Pancreas (tissue), 10 donors: ENCODE results near the gene FADD. TPM values are rescaled to one million over a fixed set of nuclear protein-coding genes. Genes with fewer than 3 reads are reported as not detected.

Experiments
- ATAC-seq, 4 donors: fragments of 200-7000 bp; cut with Tn5 transposase; one replicate each; pipeline versions ENCODE4 v1.8.0 to v1.9.1; 2020; ENCODE audit warnings: mild to moderate bottlenecking in 4 of 4, moderate library complexity in 4 of 4
- DNase-seq, 6 donors: peaks; one replicate each; pipeline ENCODE4 v3.0.0-alpha.2; 2020
- FAIRE-seq: peaks from 2 replicates; lab custom pipeline; 2012; peaks lifted over from hg19 to GRCh38; lab: Jason Lieb, UNC
- H3K27ac ChIP-seq, 4 donors: fragments of 200-600 bp; sonication (generic); 1 replicate in 3 of 4; 2 replicates in 1 of 4; pipeline versions ENCODE4 v1.5.0 to v1.8.0; 2020
- H3K27me3 ChIP-seq, 4 donors: fragments of 200-600 bp; one replicate each; pipeline ENCODE4 v1.8.0; 2021
- H3K36me3 ChIP-seq, 3 donors: fragments of 200-600 bp; sonication (generic) in 1 of 3; one replicate each; pipeline versions ENCODE4 v1.5.0 to v1.8.0; 2020 to 2021
- H3K4me1 ChIP-seq, 3 donors: fragments of 200-600 bp; one replicate each; pipeline ENCODE4 v1.8.0; 2021
- H3K4me3 ChIP-seq, 4 donors: fragments of 200-600 bp; sonication (generic) in 2 of 4; one replicate each; pipeline versions ENCODE4 v1.5.0 to v1.8.0; 2020 to 2021
- H3K9me3 ChIP-seq, 4 donors: fragments of 200-600 bp; one replicate each; pipeline ENCODE4 v1.8.0; 2021
- CTCF ChIP-seq, 4 donors: fragments of 200-600 bp; sonication (generic) in 3 of 4; IDR thresholded peaks; one replicate each; pipeline versions ENCODE4 v1.5.0 to v1.8.0; 2021; ENCODE audit warnings: antibody characterized with exemption in 4 of 4
- WGBS, 2 donors: extraction: QIAGEN DNeasy Blood & Tissue Kit; methylation state at CpG; one replicate each; pipeline ENCODE4 v1.1.7; 2013; 5-methylcytosine and 5-hydroxymethylcytosine counted together
- intact Hi-C, 3 donors: fragments of 100-400 bp; cut with DNase I; formaldehyde crosslinking; loops; one replicate each; pipeline versions ENCODE4 v1.11.1 to v1.14.2; 2022
- polyA plus RNA-seq, 2 donors: library from polyadenylated mRNA; stranded (reverse); fragments of 200-250 nt; gene quantifications; one replicate each; pipeline ENCODE4 v1.2.3, GENCODE V29; 2013
- total RNA-seq, 6 donors: library from RNA; stranded (reverse); fragmentation: NEBNext Ultra II Directional in 4 of 6; extraction: Animal tissue kit (Norgen Biotek cat#: 25700) in 4 of 6; gene quantifications; one replicate each; pipeline versions ENCODE4 v1.2.1 to v1.2.4, GENCODE V29; 2021 to 2023
- donor health status: healthy with polysubstance abuse.
- donor health status: DM: no; HTN: no; CAD: no; lungs with moderate emphysema.
- donor health status: DM: no; HTN: no; CAD: no.
- donor health status: control.
- donor health status: control.
- donor health status: Bipolar disorder and iron deficiency.
- donor health status: DM: yes; HTN: yes; CAD: no.
- donor health status: DM: no; HTN: no; CAD: no.
- donor health status: DM: no; HTN: no; CAD: no.
- donor health status: DM: yes; HTN: yes; CAD: no.

FADD gene
- 10 to 100 TPM in 1 of 6 donors, 1 to 10 TPM in 5; 5.1 to 11.6 (median 7.6) TPM for total RNA-seq
- polyA plus RNA-seq = 1 to 10 TPM; 5.5 to 8.2 TPM

- intact Hi-C loops = no loop called here
- H3K36me3 ChIP-seq = peaks cover 4 to 19% (median 6%) of the 10 kb centered on the region in 3 donors
- no peaks in the 10 kb centered on the region for H3K9me3 ChIP-seq
- H3K27me3 ChIP-seq = no peaks in the 10 kb centered on the region
- 0 to 1% methylated on average over 85 to 91 of the region's 91 CpGs for WGBS, 2 donors
- ATAC-seq (peak; percentile 92 to 96 (median 94)), FAIRE-seq (no peak), DNase-seq (peak; percentile 88 to 98 (median 94))
- H3K4me3 ChIP-seq = peak within 1 kb of the TSS; percentile 90 to 99 (median 94)
- peak within 1 kb of the TSS; percentile 74 to 86 (median 78) for H3K27ac ChIP-seq
- TF ChIP-seq CTCF (IDR thresholded peaks at IDR 0.05) = no peak
- peaks cover 7 to 14% (median 7%) of the 10 kb centered on the region in 3 donors for H3K4me1 ChIP-seq
These were observed at the start of gene FADD for GRCh38 chr11:70202920-70203750. Gene FADD, plus strand, starts transcription at chr11:70203296. Its CDS starts 164 bp downstream, at chr11:70203460.

- 72 to 83% methylated on average over 14 of the region's 14 CpGs for WGBS, 2 donors
- ATAC-seq (no peak), DNase-seq (no peak), FAIRE-seq (no peak)
- no peaks in the 10 kb centered on the region for H3K27me3 ChIP-seq
- no peak overlapping the region for H3K4me3 ChIP-seq
- no peaks in the 10 kb centered on the region for H3K9me3 ChIP-seq
- H3K36me3 ChIP-seq = no peaks in the 10 kb centered on the region
- intact Hi-C loops = no loop called here
- H3K4me1 ChIP-seq = no peaks in the 10 kb centered on the region
- TF ChIP-seq CTCF (IDR thresholded peaks at IDR 0.05) = no peak
- H3K27ac ChIP-seq = no peak overlapping the region
These were observed 47.7 kb upstream of the FADD start for GRCh38 chr11:70155386-70155785.

DNA sequence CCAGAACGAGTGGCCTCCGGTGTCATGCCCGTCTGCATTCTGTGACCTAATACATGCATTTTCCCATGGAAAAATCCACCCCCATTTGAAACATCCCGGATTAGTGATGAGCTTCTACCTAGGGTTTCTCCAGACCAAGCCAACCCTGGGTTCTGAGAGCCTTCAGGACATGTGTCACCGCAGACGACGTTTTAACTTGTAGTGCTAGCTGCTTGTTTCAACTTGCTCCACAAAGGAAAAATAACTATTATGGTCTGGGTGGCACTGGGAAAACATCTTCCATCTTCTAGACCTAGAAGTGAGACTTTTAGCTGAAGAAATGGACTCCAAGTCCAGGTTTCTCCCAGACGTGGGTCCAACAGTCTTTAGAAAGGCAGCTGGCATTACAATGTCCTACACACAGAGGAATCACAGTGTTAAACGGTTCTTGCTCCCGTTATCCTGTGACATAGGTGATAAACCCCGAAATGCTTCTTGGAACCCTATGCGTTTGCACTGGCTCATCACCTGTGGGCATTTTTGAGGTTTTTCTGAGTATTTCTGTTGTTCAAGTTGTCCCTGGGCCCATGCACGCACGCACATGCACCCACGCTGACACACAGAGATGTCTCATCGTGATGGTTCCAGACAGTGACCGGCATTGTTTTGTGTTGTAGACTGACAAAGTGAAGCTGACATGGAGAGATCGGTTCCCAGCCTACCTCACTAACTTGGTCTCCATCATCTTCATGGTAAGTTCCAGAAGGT lies 46.6 kb upstream of the FADD start:
- no peak for DNase-seq
- FAIRE-seq = no peak
- ATAC-seq = no peak
- H3K4me1 ChIP-seq = no peaks in the 10 kb centered on the region
- no peaks in the 10 kb centered on the region for H3K9me3 ChIP-seq
- intact Hi-C loops = no loop called here
- no peak overlapping the region for H3K4me3 ChIP-seq
- no peak for TF ChIP-seq CTCF (IDR thresholded peaks at IDR 0.05)
- H3K27me3 ChIP-seq = no peaks in the 10 kb centered on the region
- 65 to 74% methylated on average over 18 of the region's 18 CpGs for WGBS, 2 donors
- H3K27ac ChIP-seq = no peak overlapping the region
- H3K36me3 ChIP-seq = no peaks in the 10 kb centered on the region

DNA sequence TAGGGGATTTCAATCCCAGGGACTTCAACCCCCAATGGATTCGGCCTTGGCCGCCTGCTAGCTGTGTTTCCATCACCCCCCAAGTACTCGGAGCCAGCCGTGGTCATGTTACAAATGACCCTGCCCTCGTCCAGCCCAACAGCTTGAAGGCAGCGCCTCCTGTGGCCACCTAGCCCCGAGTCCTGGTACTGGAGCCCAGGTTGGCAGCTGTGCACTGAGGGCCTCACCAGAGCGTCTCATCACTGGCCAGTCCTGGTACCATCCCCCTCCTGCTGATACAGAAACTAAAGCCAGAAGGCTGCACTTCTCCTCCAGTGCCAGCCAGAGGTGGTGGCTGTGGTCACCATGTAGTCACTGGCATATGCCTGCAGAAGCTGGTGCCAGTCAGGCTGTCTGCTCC lies 44.9 kb upstream of the FADD start:
- Histone ChIP-seq H3K27me3 (no peaks in the 10 kb centered on the region), H3K9me3 (no peaks in the 10 kb centered on the region), H3K27ac (no peak overlapping the region), H3K4me1 (no peaks in the 10 kb centered on the region), H3K4me3 (no peak overlapping the region), H3K36me3 (no peaks in the 10 kb centered on the region)
- WGBS, 2 donors = 34 to 38% methylated on average over 8 of the region's 8 CpGs
- no peak for ATAC-seq
- DNase-seq = peak in 1 of 6 donors; percentile 15
- intact Hi-C loops = no loop called here
- TF ChIP-seq CTCF (IDR thresholded peaks at IDR 0.05) = no peak
- no peak for FAIRE-seq
